Activated CD8-positive, alpha-beta memory T cell treated with anti-CD3 and anti-CD28 coated beads, Interleukin-2, amount 10 ng/mL, durations not matched to agents 7 days and 5 days (primary cell): ENCODE results near the gene H2AZ2. TPM values are rescaled to one million over a fixed set of nuclear protein-coding genes. Genes with fewer than 3 reads are reported as not detected.
"Not testable (repeated sequence)": the region's sequence is repeated elsewhere in the genome, so short reads cannot be mapped to it uniquely, and the experiment has no call there.

Source experiments
- ATAC-seq: fragments of 150-1000 bp; cut with Tn5 transposase; one replicate; pipeline ENCODE4 v1.10.0; 2021; ENCODE audit warnings: moderate library complexity
- CTCF ChIA-PET: fragments of 350-600 bp; sonication (Branson Sonifier 250); formaldehyde crosslinking; loops from one replicate; lab custom pipeline; 2021; ENCODE audit warnings: antibody characterized with exemption; lab: Charles Lee
- DNase-seq: peaks from one replicate; pipeline ENCODE4 v3.0.0-alpha.2; 2020
- H3K27ac Mint-ChIP-seq: one replicate; pipeline ENCODE4 v1.8.0; 2021; ENCODE audit warnings: mild to moderate bottlenecking, mixed read lengths
- H3K27me3 Mint-ChIP-seq: one replicate; pipeline ENCODE4 v1.8.0; 2021; ENCODE audit warnings: mixed read lengths
- H3K36me3 Mint-ChIP-seq: one replicate; pipeline ENCODE4 v1.8.0; 2021; ENCODE audit warnings: mild to moderate bottlenecking, mixed read lengths
- H3K4me1 Mint-ChIP-seq: one replicate; pipeline ENCODE4 v1.8.0; 2021; ENCODE audit warnings: mixed read lengths
- H3K4me3 Mint-ChIP-seq: one replicate; pipeline ENCODE4 v1.8.0; 2021; ENCODE audit warnings: mild to moderate bottlenecking, moderate library complexity, mixed read lengths
- H3K9me3 Mint-ChIP-seq: one replicate; pipeline ENCODE4 v1.8.0; 2022; ENCODE audit warnings: low read depth, mixed read lengths
- total RNA-seq, 2 experiments: library from RNA; stranded (reverse); gene quantifications; one replicate each; pipeline ENCODE4 v1.2.3, GENCODE V29; 2021

The H2AZ2 gene
- total RNA-seq, 2 experiments from 2014 or later = 302 to 331 TPM

GRCh38 chr7:44827567-44827966 lies 20.3 kb downstream of the H2AZ2 start:
- no peak overlapping the region for H3K4me3 Mint-ChIP-seq
- no peaks in the 10 kb centered on the region for H3K27me3 Mint-ChIP-seq
- no peak for DNase-seq
- H3K9me3 Mint-ChIP-seq = no peaks in the 10 kb centered on the region
- peaks cover 17% of the 10 kb centered on the region for H3K4me1 Mint-ChIP-seq
- no peak overlapping the region for H3K27ac Mint-ChIP-seq
- CTCF ChIA-PET = interaction anchor here (1.0 to 1.4 kb wide), 3 partner anchors 16 to 308 kb away, joined by 3 read pairs; no protein-coding TSS in a partner anchor
- ATAC-seq = no peak
- peaks cover 36% of the 10 kb centered on the region for H3K36me3 Mint-ChIP-seq

- DNase-seq (no peak), ATAC-seq (peak; percentile 43)
- CTCF ChIA-PET = interaction anchor here (0.6 kb wide), 1 partner anchor 97 kb away, joined by 3 read pairs; no protein-coding TSS in a partner anchor
- Mint-ChIP-seq H3K9me3 (no peaks in the 10 kb centered on the region), H3K4me3 (no peak overlapping the region), H3K27me3 (no peaks in the 10 kb centered on the region), H3K36me3 (peaks cover 25% of the 10 kb centered on the region), H3K27ac (peak overlapping the region; percentile 5), H3K4me1 (peaks cover 20% of the 10 kb centered on the region)
These were observed 22.9 kb downstream of the H2AZ2 start for GRCh38 chr7:44824894-44825526.

- H3K36me3 Mint-ChIP-seq = peaks cover 13% of the 10 kb centered on the region
These were observed 24.6 kb downstream of the H2AZ2 start for GRCh38 chr7:44823255-44823781.

GRCh38 chr7:44819292-44819691 lies 28.6 kb downstream of the H2AZ2 start:
- CTCF ChIA-PET = interaction anchor here (1.0 kb wide), 1 partner anchor 16 kb away, joined by 3 read pairs; no protein-coding TSS in a partner anchor
- Mint-ChIP-seq H3K36me3 (no peaks in the 10 kb centered on the region), H3K4me1 (peaks cover 10% of the 10 kb centered on the region), H3K27ac (no peak overlapping the region), H3K9me3 (no peaks in the 10 kb centered on the region), H3K4me3 (no peak overlapping the region), H3K27me3 (no peaks in the 10 kb centered on the region)
- ATAC-seq (no peak), DNase-seq (no peak)

More at GRCh38 chr7:44823255-44823781, 24.6 kb downstream of the H2AZ2 start:
- Mint-ChIP-seq H3K9me3 (no peaks in the 10 kb centered on the region), H3K4me3 (no peak overlapping the region), H3K27ac (peak overlapping the region; percentile 33), H3K27me3 (no peaks in the 10 kb centered on the region), H3K4me1 (peaks cover 20% of the 10 kb centered on the region)
- no peak for DNase-seq
- CTCF ChIA-PET = interaction anchor here (0.6 to 1.5 kb wide), 3 partner anchors 25 to 495 kb away, joined by 3 to 4 read pairs (median 3); no protein-coding TSS in a partner anchor
- no peak for ATAC-seq

- no peak for ATAC-seq
- no peaks in the 10 kb centered on the region for H3K36me3 Mint-ChIP-seq
- no peak overlapping the region for H3K4me3 Mint-ChIP-seq
- no peaks in the 10 kb centered on the region for H3K9me3 Mint-ChIP-seq
- CTCF ChIA-PET = interaction anchor here (0.7 kb wide), 1 partner anchor 109 kb away, joined by 4 read pairs; no protein-coding TSS in a partner anchor
- no peaks in the 10 kb centered on the region for H3K27me3 Mint-ChIP-seq
- H3K27ac Mint-ChIP-seq = no peak overlapping the region
- peaks cover 4% of the 10 kb centered on the region for H3K4me1 Mint-ChIP-seq
- no peak for DNase-seq
These were observed 33.0 kb downstream of the H2AZ2 start for GRCh38 chr7:44814919-44815318.

- no peak for DNase-seq
- peaks cover 4% of the 10 kb centered on the region for H3K4me1 Mint-ChIP-seq
- H3K36me3 Mint-ChIP-seq = no peaks in the 10 kb centered on the region
- H3K27ac Mint-ChIP-seq = no peak overlapping the region
- H3K4me3 Mint-ChIP-seq = no peak overlapping the region
- no peak for ATAC-seq
- no peaks in the 10 kb centered on the region for H3K9me3 Mint-ChIP-seq
- CTCF ChIA-PET = interaction anchor here (1.1 kb wide), 1 partner anchor 13 kb away, joined by 3 read pairs; no protein-coding TSS in a partner anchor
- H3K27me3 Mint-ChIP-seq = no peaks in the 10 kb centered on the region
These were observed 36.3 kb downstream of the H2AZ2 start for GRCh38 chr7:44811571-44811970.

GRCh38 chr7:44811093-44811492 lies 36.8 kb downstream of the H2AZ2 start:
- Mint-ChIP-seq H3K9me3 (no peaks in the 10 kb centered on the region), H3K4me3 (no peak overlapping the region), H3K4me1 (peaks cover 4% of the 10 kb centered on the region), H3K36me3 (no peaks in the 10 kb centered on the region), H3K27me3 (no peaks in the 10 kb centered on the region), H3K27ac (no peak overlapping the region)
- no peak for ATAC-seq
- CTCF ChIA-PET = no interaction called here
- DNase-seq = no peak

GRCh38 chr7:44808914-44809393 lies 38.9 kb downstream of the H2AZ2 start:
- Mint-ChIP-seq H3K36me3 (no peaks in the 10 kb centered on the region), H3K27me3 (no peaks in the 10 kb centered on the region), H3K9me3 (no peaks in the 10 kb centered on the region), H3K4me1 (peaks cover 4% of the 10 kb centered on the region), H3K4me3 (no peak overlapping the region), H3K27ac (no peak overlapping the region)
- DNase-seq (no peak), ATAC-seq (no peak)
- CTCF ChIA-PET = interaction anchor here (0.7 to 1.7 kb wide), 2 partner anchors 11 to 1423 kb away, joined by 3 read pairs; no protein-coding TSS in a partner anchor

GRCh38 chr7:44805950-44806349 lies 41.9 kb downstream of the H2AZ2 start:
- no peak overlapping the region for H3K4me3 Mint-ChIP-seq
- no peaks in the 10 kb centered on the region for H3K9me3 Mint-ChIP-seq
- no peak for DNase-seq
- CTCF ChIA-PET = no interaction called here
- peaks cover 11% of the 10 kb centered on the region for H3K4me1 Mint-ChIP-seq
- no peak overlapping the region for H3K27ac Mint-ChIP-seq
- no peaks in the 10 kb centered on the region for H3K27me3 Mint-ChIP-seq
- ATAC-seq = no peak
- H3K36me3 Mint-ChIP-seq = peaks cover 22% of the 10 kb centered on the region

GRCh38 chr7:44803828-44804519 lies 43.9 kb downstream of the H2AZ2 start:
- H3K27ac Mint-ChIP-seq, H3K9me3 Mint-ChIP-seq, H3K4me3 Mint-ChIP-seq, H3K27me3 Mint-ChIP-seq, DNase-seq, ATAC-seq: not testable (repeated sequence)
- Mint-ChIP-seq H3K4me1 (peaks cover 24% of the 10 kb centered on the region), H3K36me3 (peaks cover 38% of the 10 kb centered on the region)
- CTCF ChIA-PET = interaction anchor here (0.7 kb wide), 1 partner anchor 36 kb away, joined by 3 read pairs; no protein-coding TSS in a partner anchor

GRCh38 chr7:44802418-44803025 lies 45.4 kb downstream of the H2AZ2 start:
- DNase-seq (no peak), ATAC-seq (no peak)
- H3K36me3 Mint-ChIP-seq = peaks cover 49% of the 10 kb centered on the region
- H3K27ac Mint-ChIP-seq = no peak overlapping the region
- H3K27me3 Mint-ChIP-seq = no peaks in the 10 kb centered on the region
- H3K4me1 Mint-ChIP-seq = peaks cover 35% of the 10 kb centered on the region
- H3K9me3 Mint-ChIP-seq = no peaks in the 10 kb centered on the region
- H3K4me3 Mint-ChIP-seq = no peak overlapping the region
- CTCF ChIA-PET = interaction anchor here (1.5 kb wide), 1 partner anchor 220 kb away, joined by 4 read pairs; the partner anchor contains the start of gene TMED4

- H3K4me1 Mint-ChIP-seq = peaks cover 37% of the 10 kb centered on the region
- no peaks in the 10 kb centered on the region for H3K9me3 Mint-ChIP-seq
- CTCF ChIA-PET = interaction anchor here (1.5 kb wide), 1 partner anchor 219 kb away, joined by 4 read pairs; the partner anchor contains the start of gene TMED4
- H3K27ac Mint-ChIP-seq = peak overlapping the region; percentile 19
- peaks cover 53% of the 10 kb centered on the region for H3K36me3 Mint-ChIP-seq
- no peak for ATAC-seq
- no peak for DNase-seq
- H3K4me3 Mint-ChIP-seq = no peak overlapping the region
- H3K27me3 Mint-ChIP-seq = no peaks in the 10 kb centered on the region
These were observed 46.0 kb downstream of the H2AZ2 start for GRCh38 chr7:44801890-44802289.

- Mint-ChIP-seq H3K27me3 (no peaks in the 10 kb centered on the region), H3K27ac (peak overlapping the region; percentile 47), H3K4me3 (peak overlapping the region; percentile 8), H3K9me3 (no peaks in the 10 kb centered on the region), H3K36me3 (peaks cover 53% of the 10 kb centered on the region), H3K4me1 (peaks cover 40% of the 10 kb centered on the region)
- ATAC-seq (no peak), DNase-seq (no peak)
- CTCF ChIA-PET = interaction anchor here (1.0 kb wide), 1 partner anchor 16 kb away, joined by 3 read pairs; no protein-coding TSS in a partner anchor
These were observed 47.9 kb downstream of the H2AZ2 start for GRCh38 chr7:44799939-44800338.
